HepG2 (cell line): ENCODE measurements around the gene CREG2. TPM values are rescaled to one million over a fixed set of nuclear protein-coding genes. Genes with fewer than 3 reads are reported as not detected.

ENCODE experiments used
- FOXK2 ChIP-seq: fragments of 450-650 bp; IDR thresholded peaks from 2 replicates; pipeline ENCODE4 v1.6.1; 2016
- GTF3A ChIP-seq: sonication (generic); formaldehyde crosslinking; conservative IDR thresholded peaks from 2 replicates; pipeline ENCODE4 v1.4.0; 2020; ENCODE audit warnings: mild to moderate bottlenecking, missing genetic modification reagents
- MLXIP ChIP-seq: sonication (generic); formaldehyde crosslinking; IDR thresholded peaks from 2 replicates; pipeline ENCODE4 v1.9.0; 2021; ENCODE audit warnings: missing genetic modification reagents, borderline replicate concordance
- MYNN ChIP-seq: sonication (generic); formaldehyde crosslinking; IDR thresholded peaks from 2 replicates; pipeline ENCODE4 v1.4.0; 2020; ENCODE audit warnings: mild to moderate bottlenecking, low read depth, missing genetic modification reagents
- PAWR ChIP-seq: sonication (generic); formaldehyde crosslinking; IDR thresholded peaks from 2 replicates; pipeline ENCODE4 v1.4.0; 2020; ENCODE audit warnings: missing genetic modification reagents, mild to moderate bottlenecking, borderline replicate concordance
- RNF219 ChIP-seq: sonication (generic); formaldehyde crosslinking; IDR thresholded peaks from 2 replicates; pipeline ENCODE4 v1.5.0; 2020; ENCODE audit warnings: mild to moderate bottlenecking, missing genetic modification reagents
- SIN3A ChIP-seq: IDR thresholded peaks from 2 replicates; pipeline ENCODE4 v1.6.1; 2011; ENCODE audit warnings: low read depth, mild to moderate bottlenecking, control low read depth, low read length, borderline replicate concordance
- SOX5 ChIP-seq: IDR thresholded peaks from 2 replicates; pipeline ENCODE4 v1.6.1; 2016; ENCODE audit warnings: borderline replicate concordance
- TIGD3 ChIP-seq: sonication (generic); formaldehyde crosslinking; IDR thresholded peaks from 2 replicates; pipeline ENCODE4 v1.5.1; 2020; ENCODE audit warnings: mild to moderate bottlenecking, missing genetic modification reagents, borderline replicate concordance
- USF2 ChIP-seq, 2 experiments: sonication (generic) in 1 of 2; formaldehyde crosslinking in 1 of 2; IDR thresholded peaks; 2 replicates each; pipeline versions ENCODE4 v1.5.1 to v1.6.1; 2011 to 2020; ENCODE audit warnings: borderline replicate concordance in 1 of 2, low read depth in 1 of 2, low read length in 1 of 2, mild to moderate bottlenecking in 1 of 2, missing genetic modification reagents in 1 of 2, moderate library complexity in 1 of 2
- ZBTB49 ChIP-seq: sonication (generic); formaldehyde crosslinking; IDR thresholded peaks from 2 replicates; pipeline ENCODE4 v1.4.0; 2020; ENCODE audit warnings: missing genetic modification reagents, borderline replicate concordance
- ZFP1 ChIP-seq: IDR thresholded peaks from 2 replicates; pipeline ENCODE4 v1.6.1; 2016
- ZNF382 ChIP-seq: sonication (generic); formaldehyde crosslinking; IDR thresholded peaks from 2 replicates; pipeline ENCODE4 v1.5.0; 2020; ENCODE audit warnings: missing genetic modification reagents, mild to moderate bottlenecking, borderline replicate concordance
- ZNF652 ChIP-seq: IDR thresholded peaks from 2 replicates; pipeline ENCODE4 v1.6.1; 2016; ENCODE audit warnings: low read depth, borderline replicate concordance
- ZNF768 ChIP-seq: sonication (generic); formaldehyde crosslinking; IDR thresholded peaks from 2 replicates; pipeline ENCODE4 v1.4.0; 2020; ENCODE audit warnings: missing genetic modification reagents
- ZNF883 ChIP-seq: sonication (generic); formaldehyde crosslinking; IDR thresholded peaks from 2 replicates; pipeline ENCODE4 v1.5.1; 2020; ENCODE audit warnings: mild to moderate bottlenecking, missing genetic modification reagents; ENCODE audit errors: not compliant biosample characterization
- polyA plus RNA-seq, 8 experiments: library from polyadenylated mRNA; depleted of rRNA in 3 of 8; stranded (reverse) in 7 of 8; unstranded in 1 of 8; fragments of >200 nt; fragmentation: Illumina TruSeq in 4 of 8; extraction: Trizol in 4 of 8; gene quantifications; 2 replicates each; pipeline versions ENCODE4 v1.2.1 to v1.2.3, GENCODE V29; 2011 to 2016; ENCODE audit warnings: low read depth in 4 of 8, missing spikeins in 1 of 8, mixed read lengths in 1 of 8; ENCODE audit not compliant: insufficient read depth in 1 of 8
- total RNA-seq, 5 experiments: library from RNA; depleted of rRNA; stranded (reverse); fragments of >200 nt; fragmentation: Illumina TruSeq; extraction: Trizol; gene quantifications; 2 replicates each; pipeline ENCODE4 v1.2.3, GENCODE V29; 2016; ENCODE audit warnings: low read depth in 1 of 5

CREG2 gene
- total and polyA plus RNA-seq, 2 of the 13 experiments (the other 11 are each of a cell fraction or from before 2014, with no cell fraction given), result 0.18 to 0.26 TPM

- TF ChIP-seq MLXIP (CRISPR knock-in tag), result no peak
- TF ChIP-seq ZBTB49 (CRISPR knock-in tag), result no peak
- TF ChIP-seq ZNF768 (CRISPR knock-in tag), result no peak
- peak; percentile 68; the same call in 1 of the 2 replicates for TF ChIP-seq ZFP1 (CRISPR knock-in tag)
- TF ChIP-seq ZNF652 (CRISPR knock-in tag), result no peak
- peak; percentile 100 for TF ChIP-seq SOX5 (CRISPR knock-in tag)
- no peak for TF ChIP-seq FOXK2
- no peak for TF ChIP-seq ZNF382 (CRISPR knock-in tag)
- no peak for TF ChIP-seq ZNF883 (CRISPR knock-in tag)
- TF ChIP-seq USF2 (IDR thresholded peaks at IDR 0.05; ENCODE audit: low read depth, low read length), result no peak
- no peak for TF ChIP-seq USF2 (CRISPR knock-in tag; IDR thresholded peaks at IDR 0.05; ENCODE audit: borderline replicate concordance)
- TF ChIP-seq MYNN, result no peak
- TF ChIP-seq GTF3A (CRISPR knock-in tag), result no peak
- no peak for TF ChIP-seq SIN3A
- no peak for TF ChIP-seq RNF219 (CRISPR knock-in tag)
- TF ChIP-seq TIGD3 (CRISPR knock-in tag), result no peak
- TF ChIP-seq PAWR, result no peak
Measured at GRCh38 chr2:101332885-101333766, 54.2 kb downstream of the CREG2 start (continued).
